Peyer's patch (tissue), 4 donors: ENCODE data around the gene DNAH8.

Experiments used
- POLR2A ChIP-seq, 2 donors: fragments of 450-650 bp; IDR thresholded peaks; one replicate each; pipeline ENCODE4 v1.5.1; 2017; ENCODE audit warnings: antibody characterized with exemption in 2 of 2, mild to moderate bottlenecking in 2 of 2, moderate library complexity in 2 of 2
- TF ChIP-seq, protein P1 (sequence below), 6 experiments: fragments of 450-650 bp in 4 of 6; fragments of 200-600 bp in 2 of 6; sonication (generic) in 1 of 6; IDR thresholded peaks; one replicate each; pipeline ENCODE4 v1.5.1; 2017 to 2019; ENCODE audit warnings: antibody characterized with exemption in 6 of 6, mild to moderate bottlenecking in 3 of 6, moderate library complexity in 1 of 6

DNA sequence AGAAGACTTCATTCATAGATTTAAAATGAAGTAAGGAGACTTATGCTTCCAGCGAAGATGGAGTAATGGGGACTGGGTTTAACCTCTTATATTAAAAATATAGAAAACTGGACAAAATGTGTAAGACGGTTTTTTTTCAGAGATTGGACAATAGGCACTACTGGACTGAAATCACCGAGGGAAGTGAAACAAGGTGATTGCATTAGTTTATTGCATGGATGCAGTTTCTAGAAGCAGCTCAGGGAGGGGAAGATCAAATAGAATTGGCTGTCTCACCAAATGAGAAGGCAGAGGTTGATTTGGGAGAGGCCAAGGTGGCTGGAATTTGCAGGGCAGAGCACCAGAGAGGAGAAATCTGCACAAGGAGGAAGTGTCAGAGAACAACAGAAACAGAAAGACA is 162.6 kb downstream of the DNAH8 start:
- TF ChIP-seq, protein P1, sequence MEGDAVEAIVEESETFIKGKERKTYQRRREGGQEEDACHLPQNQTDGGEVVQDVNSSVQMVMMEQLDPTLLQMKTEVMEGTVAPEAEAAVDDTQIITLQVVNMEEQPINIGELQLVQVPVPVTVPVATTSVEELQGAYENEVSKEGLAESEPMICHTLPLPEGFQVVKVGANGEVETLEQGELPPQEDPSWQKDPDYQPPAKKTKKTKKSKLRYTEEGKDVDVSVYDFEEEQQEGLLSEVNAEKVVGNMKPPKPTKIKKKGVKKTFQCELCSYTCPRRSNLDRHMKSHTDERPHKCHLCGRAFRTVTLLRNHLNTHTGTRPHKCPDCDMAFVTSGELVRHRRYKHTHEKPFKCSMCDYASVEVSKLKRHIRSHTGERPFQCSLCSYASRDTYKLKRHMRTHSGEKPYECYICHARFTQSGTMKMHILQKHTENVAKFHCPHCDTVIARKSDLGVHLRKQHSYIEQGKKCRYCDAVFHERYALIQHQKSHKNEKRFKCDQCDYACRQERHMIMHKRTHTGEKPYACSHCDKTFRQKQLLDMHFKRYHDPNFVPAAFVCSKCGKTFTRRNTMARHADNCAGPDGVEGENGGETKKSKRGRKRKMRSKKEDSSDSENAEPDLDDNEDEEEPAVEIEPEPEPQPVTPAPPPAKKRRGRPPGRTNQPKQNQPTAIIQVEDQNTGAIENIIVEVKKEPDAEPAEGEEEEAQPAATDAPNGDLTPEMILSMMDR (IDR thresholded peaks at IDR 0.05), result no peak
- no peak for TF ChIP-seq POLR2A (IDR thresholded peaks at IDR 0.05)
